GM23338 (cell line): ENCODE measurements around the gene OR2J2. TPM values are rescaled to one million over a fixed set of nuclear protein-coding genes. Genes with fewer than 3 reads are reported as not detected.

Source experiments
- ATAC-seq: fragments of 200-7000 bp; cut with Tn5 transposase; 3 replicates; pipeline ENCODE4 v1.9.1; 2020
- DNase-seq: peaks from one replicate; pipeline ENCODE4 v3.0.0-alpha.2; 2015; ENCODE audit warnings: low spot score
- H2AFZ ChIP-seq: fragments of 200-600 bp; sonication (generic); 2 replicates; pipeline ENCODE4 v1.8.0; 2016; ENCODE audit warnings: antibody characterized with exemption, mild to moderate bottlenecking, moderate library complexity
- H3F3A ChIP-seq: fragments of 200-600 bp; sonication (generic); replicated peaks from 2 replicates; pipeline ENCODE4 v1.8.0; 2017; ENCODE audit warnings: antibody characterized with exemption, mixed run types, low read depth
- H3K27ac ChIP-seq: fragments of 200-600 bp; sonication (generic); 2 replicates; pipeline ENCODE4 v1.6.1; 2016; ENCODE audit warnings: low read depth
- H3K27me3 ChIP-seq: fragments of 200-600 bp; sonication (generic); 2 replicates; pipeline ENCODE4 v1.8.0; 2016; ENCODE audit warnings: mild to moderate bottlenecking, mixed run types, moderate library complexity; ENCODE audit not compliant: insufficient read depth
- H3K36me3 ChIP-seq: fragments of 200-600 bp; sonication (generic); 2 replicates; pipeline ENCODE4 v1.8.0; 2016; ENCODE audit warnings: mild to moderate bottlenecking; ENCODE audit not compliant: insufficient read depth
- H3K4me1 ChIP-seq: fragments of 200-600 bp; sonication (generic); 2 replicates; pipeline ENCODE4 v1.8.0; 2016; ENCODE audit warnings: mild to moderate bottlenecking, moderate library complexity; ENCODE audit not compliant: insufficient read depth
- H3K4me2 ChIP-seq: fragments of 200-600 bp; sonication (generic); 2 replicates; pipeline ENCODE4 v1.7.1; 2017; ENCODE audit warnings: mixed run types
- H3K4me3 ChIP-seq: fragments of 200-600 bp; sonication (generic); 2 replicates; pipeline ENCODE4 v1.6.1; 2016; ENCODE audit warnings: mixed run types
- H3K79me2 ChIP-seq: fragments of 200-600 bp; sonication (generic); replicated peaks from 2 replicates; pipeline ENCODE4 v1.8.0; 2017; ENCODE audit warnings: mild to moderate bottlenecking; ENCODE audit not compliant: insufficient read depth
- H3K9me2 ChIP-seq: fragments of 200-600 bp; sonication (generic); 2 replicates; pipeline ENCODE4 v1.8.0; 2017; ENCODE audit not compliant: insufficient read depth
- H4K20me1 ChIP-seq: fragments of 200-600 bp; sonication (generic); replicated peaks from 2 replicates; pipeline ENCODE4 v1.8.0; 2017; ENCODE audit warnings: mild to moderate bottlenecking; ENCODE audit not compliant: insufficient read depth
- H3K27ac Mint-ChIP-seq: 2 replicates; pipeline ENCODE4 v1.8.0; 2020; ENCODE audit warnings: inconsistent platforms, mild to moderate bottlenecking, moderate library complexity, mixed read lengths
- H3K27me3 Mint-ChIP-seq: 3 replicates; pipeline ENCODE4 v1.8.0; 2022; ENCODE audit warnings: low read depth, mild to moderate bottlenecking, moderate library complexity, mixed read lengths, inconsistent platforms; ENCODE audit not compliant: insufficient read depth, poor library complexity
- H3K36me3 Mint-ChIP-seq: 3 replicates; pipeline ENCODE4 v1.8.0; 2021; ENCODE audit warnings: low read depth, mild to moderate bottlenecking, inconsistent platforms, moderate library complexity, mixed read lengths
- H3K4me1 Mint-ChIP-seq: 3 replicates; pipeline ENCODE4 v1.8.0; 2020; ENCODE audit warnings: mild to moderate bottlenecking, inconsistent platforms, mixed read lengths
- H3K4me3 Mint-ChIP-seq: 3 replicates; pipeline ENCODE4 v1.8.0; 2021; ENCODE audit warnings: moderate library complexity, mild to moderate bottlenecking, inconsistent platforms, mixed read lengths
- H3K9me3 Mint-ChIP-seq: 3 replicates; pipeline ENCODE4 v1.8.0; 2020; ENCODE audit warnings: moderate library complexity, mild to moderate bottlenecking, inconsistent platforms, mixed read lengths
- CREB1 ChIP-seq: fragments of 250-450 bp; sonication (Bioruptor Pico); IDR thresholded peaks from 2 replicates; pipeline ENCODE4 v1.5.0; 2020; ENCODE audit warnings: low read depth, mild to moderate bottlenecking, moderate library complexity
- ETS1 ChIP-seq: IDR thresholded peaks from 2 replicates; pipeline ENCODE4 v1.6.1; 2016; ENCODE audit warnings: antibody characterized with exemption
- POLR2AphosphoS5 ChIP-seq: IDR thresholded peaks from 2 replicates; pipeline ENCODE4 v1.6.1; 2016; ENCODE audit warnings: antibody characterized with exemption, low read depth
- ZNF114 ChIP-seq: fragments of 250-450 bp; sonication (Bioruptor Pico); IDR thresholded peaks from 2 replicates; pipeline ENCODE4 v1.5.0; 2020; ENCODE audit warnings: mild to moderate bottlenecking, moderate library complexity
- ZNF331 ChIP-seq: fragments of 250-450 bp; sonication (Bioruptor Pico); IDR thresholded peaks from 2 replicates; pipeline ENCODE4 v1.5.0; 2020; ENCODE audit warnings: low read depth, mild to moderate bottlenecking, moderate library complexity
- polyA plus RNA-seq: library from polyadenylated mRNA; unstranded; fragments of >200 nt; fragmentation: Nextera tagmentation; extraction: Ambion mirVana; gene quantifications from 2 replicates; pipeline ENCODE4 v1.2.1, GENCODE V29; 2016
- total RNA-seq: library from RNA; depleted of rRNA; stranded (reverse); fragments of >200 nt; shearing (Covaris generic); gene quantifications from 2 replicates; pipeline ENCODE4 v1.2.3, GENCODE V29; 2014
- TF ChIP-seq, protein P1 (sequence below): fragments of 250-450 bp; sonication (Bioruptor Pico); IDR thresholded peaks from 2 replicates; pipeline ENCODE4 v1.5.0; 2020; ENCODE audit warnings: mild to moderate bottlenecking, moderate library complexity
- TF ChIP-seq, protein P2 (sequence below), 2 experiments: fragments of 200-600 bp in 1 of 2; sonication (generic) in 1 of 2; conservative IDR thresholded peaks; 2 replicates each; pipeline versions ENCODE4 v1.5.1 to v1.6.1; 2016 to 2017; ENCODE audit warnings: antibody characterized with exemption in 2 of 2, low read depth in 2 of 2, mild to moderate bottlenecking in 2 of 2, moderate library complexity in 1 of 2

OR2J2 gene
- total and polyA plus RNA-seq, 2 experiments from 2014 or later = not detected

DNA sequence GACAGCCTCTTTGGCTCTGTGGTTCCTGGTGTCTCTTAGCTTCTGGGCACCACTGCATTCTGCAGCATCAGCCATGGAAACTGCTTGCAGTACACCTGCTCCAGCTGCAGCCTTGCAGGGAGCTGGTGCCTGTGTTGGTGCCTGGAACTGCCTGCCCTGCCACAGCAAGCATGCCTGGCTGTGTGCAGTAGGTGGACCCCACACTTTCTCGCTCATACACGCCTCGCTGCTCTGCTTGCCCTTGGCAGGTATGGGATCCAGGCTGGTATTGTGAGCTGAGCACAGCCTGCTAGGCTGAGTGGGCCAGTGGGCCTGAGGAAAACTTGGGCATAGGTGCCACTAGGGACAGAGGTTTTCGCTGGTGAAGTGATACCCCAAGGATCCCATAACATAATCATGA is 40.1 kb upstream of the OR2J2 start:
- Histone ChIP-seq H3K36me3 (no peaks in the 10 kb centered on the region), H4K20me1 (no peaks in the 10 kb centered on the region), H3K79me2 (no peaks in the 10 kb centered on the region), H2AFZ (no peak overlapping the region), H3K4me2 (no peak overlapping the region), H3K9me2 (no peaks in the 10 kb centered on the region), H3F3A (no peaks in the 10 kb centered on the region), H3K4me3 (no peak overlapping the region), H3K4me1 (no peaks in the 10 kb centered on the region), H3K27ac (no peak overlapping the region), H3K27me3 (no peaks in the 10 kb centered on the region)
- no peak overlapping the region for H3K4me3 Mint-ChIP-seq
- H3K27ac Mint-ChIP-seq = no peak overlapping the region
- DNase-seq (no peak), ATAC-seq (no peak)
- peaks cover 3% of the 10 kb centered on the region for H3K27me3 Mint-ChIP-seq
- H3K9me3 Mint-ChIP-seq = no peaks in the 10 kb centered on the region
- no peaks in the 10 kb centered on the region for H3K4me1 Mint-ChIP-seq
- TF ChIP-seq POLR2AphosphoS5 (no peak), ZNF331 (CRISPR knock-in tag) (no peak), ETS1 (no peak), ZNF114 (CRISPR knock-in tag) (no peak), CREB1 (no peak)
- TF ChIP-seq, protein P1, sequence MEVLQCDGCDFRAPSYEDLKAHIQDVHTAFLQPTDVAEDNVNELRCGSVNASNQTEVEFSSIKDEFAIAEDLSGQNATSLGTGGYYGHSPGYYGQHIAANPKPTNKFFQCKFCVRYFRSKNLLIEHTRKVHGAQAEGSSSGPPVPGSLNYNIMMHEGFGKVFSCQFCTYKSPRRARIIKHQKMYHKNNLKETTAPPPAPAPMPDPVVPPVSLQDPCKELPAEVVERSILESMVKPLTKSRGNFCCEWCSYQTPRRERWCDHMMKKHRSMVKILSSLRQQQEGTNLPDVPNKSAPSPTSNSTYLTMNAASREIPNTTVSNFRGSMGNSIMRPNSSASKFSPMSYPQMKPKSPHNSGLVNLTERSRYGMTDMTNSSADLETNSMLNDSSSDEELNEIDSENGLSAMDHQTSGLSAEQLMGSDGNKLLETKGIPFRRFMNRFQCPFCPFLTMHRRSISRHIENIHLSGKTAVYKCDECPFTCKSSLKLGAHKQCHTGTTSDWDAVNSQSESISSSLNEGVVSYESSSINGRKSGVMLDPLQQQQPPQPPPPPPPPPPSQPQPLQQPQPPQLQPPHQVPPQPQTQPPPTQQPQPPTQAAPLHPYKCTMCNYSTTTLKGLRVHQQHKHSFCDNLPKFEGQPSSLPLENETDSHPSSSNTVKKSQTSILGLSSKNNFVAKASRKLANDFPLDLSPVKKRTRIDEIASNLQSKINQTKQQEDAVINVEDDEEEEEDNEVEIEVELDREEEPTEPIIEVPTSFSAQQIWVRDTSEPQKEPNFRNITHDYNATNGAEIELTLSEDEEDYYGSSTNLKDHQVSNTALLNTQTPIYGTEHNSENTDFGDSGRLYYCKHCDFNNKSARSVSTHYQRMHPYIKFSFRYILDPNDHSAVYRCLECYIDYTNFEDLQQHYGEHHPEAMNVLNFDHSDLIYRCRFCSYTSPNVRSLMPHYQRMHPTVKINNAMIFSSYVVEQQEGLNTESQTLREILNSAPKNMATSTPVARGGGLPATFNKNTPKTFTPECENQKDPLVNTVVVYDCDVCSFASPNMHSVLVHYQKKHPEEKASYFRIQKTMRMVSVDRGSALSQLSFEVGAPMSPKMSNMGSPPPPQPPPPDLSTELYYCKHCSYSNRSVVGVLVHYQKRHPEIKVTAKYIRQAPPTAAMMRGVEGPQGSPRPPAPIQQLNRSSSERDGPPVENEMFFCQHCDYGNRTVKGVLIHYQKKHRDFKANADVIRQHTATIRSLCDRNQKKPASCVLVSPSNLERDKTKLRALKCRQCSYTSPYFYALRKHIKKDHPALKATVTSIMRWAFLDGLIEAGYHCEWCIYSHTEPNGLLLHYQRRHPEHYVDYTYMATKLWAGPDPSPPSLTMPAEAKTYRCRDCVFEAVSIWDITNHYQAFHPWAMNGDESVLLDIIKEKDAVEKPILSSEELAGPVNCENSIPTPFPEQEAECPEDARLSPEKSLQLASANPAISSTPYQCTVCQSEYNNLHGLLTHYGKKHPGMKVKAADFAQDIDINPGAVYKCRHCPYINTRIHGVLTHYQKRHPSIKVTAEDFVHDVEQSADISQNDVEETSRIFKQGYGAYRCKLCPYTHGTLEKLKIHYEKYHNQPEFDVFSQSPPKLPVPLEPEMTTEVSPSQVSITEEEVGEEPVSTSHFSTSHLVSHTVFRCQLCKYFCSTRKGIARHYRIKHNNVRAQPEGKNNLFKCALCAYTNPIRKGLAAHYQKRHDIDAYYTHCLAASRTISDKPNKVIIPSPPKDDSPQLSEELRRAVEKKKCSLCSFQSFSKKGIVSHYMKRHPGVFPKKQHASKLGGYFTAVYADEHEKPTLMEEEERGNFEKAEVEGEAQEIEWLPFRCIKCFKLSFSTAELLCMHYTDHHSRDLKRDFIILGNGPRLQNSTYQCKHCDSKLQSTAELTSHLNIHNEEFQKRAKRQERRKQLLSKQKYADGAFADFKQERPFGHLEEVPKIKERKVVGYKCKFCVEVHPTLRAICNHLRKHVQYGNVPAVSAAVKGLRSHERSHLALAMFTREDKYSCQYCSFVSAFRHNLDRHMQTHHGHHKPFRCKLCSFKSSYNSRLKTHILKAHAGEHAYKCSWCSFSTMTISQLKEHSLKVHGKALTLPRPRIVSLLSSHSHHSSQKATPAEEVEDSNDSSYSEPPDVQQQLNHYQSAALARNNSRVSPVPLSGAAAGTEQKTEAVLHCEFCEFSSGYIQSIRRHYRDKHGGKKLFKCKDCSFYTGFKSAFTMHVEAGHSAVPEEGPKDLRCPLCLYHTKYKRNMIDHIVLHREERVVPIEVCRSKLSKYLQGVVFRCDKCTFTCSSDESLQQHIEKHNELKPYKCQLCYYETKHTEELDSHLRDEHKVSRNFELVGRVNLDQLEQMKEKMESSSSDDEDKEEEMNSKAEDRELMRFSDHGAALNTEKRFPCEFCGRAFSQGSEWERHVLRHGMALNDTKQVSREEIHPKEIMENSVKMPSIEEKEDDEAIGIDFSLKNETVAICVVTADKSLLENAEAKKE (CRISPR knock-in tag) = no peak
- TF ChIP-seq, protein P2, sequence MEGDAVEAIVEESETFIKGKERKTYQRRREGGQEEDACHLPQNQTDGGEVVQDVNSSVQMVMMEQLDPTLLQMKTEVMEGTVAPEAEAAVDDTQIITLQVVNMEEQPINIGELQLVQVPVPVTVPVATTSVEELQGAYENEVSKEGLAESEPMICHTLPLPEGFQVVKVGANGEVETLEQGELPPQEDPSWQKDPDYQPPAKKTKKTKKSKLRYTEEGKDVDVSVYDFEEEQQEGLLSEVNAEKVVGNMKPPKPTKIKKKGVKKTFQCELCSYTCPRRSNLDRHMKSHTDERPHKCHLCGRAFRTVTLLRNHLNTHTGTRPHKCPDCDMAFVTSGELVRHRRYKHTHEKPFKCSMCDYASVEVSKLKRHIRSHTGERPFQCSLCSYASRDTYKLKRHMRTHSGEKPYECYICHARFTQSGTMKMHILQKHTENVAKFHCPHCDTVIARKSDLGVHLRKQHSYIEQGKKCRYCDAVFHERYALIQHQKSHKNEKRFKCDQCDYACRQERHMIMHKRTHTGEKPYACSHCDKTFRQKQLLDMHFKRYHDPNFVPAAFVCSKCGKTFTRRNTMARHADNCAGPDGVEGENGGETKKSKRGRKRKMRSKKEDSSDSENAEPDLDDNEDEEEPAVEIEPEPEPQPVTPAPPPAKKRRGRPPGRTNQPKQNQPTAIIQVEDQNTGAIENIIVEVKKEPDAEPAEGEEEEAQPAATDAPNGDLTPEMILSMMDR (conservative IDR thresholded peaks at IDR 0.05; ENCODE audit: low read depth in 2 of 2) = no peak
- H3K36me3 Mint-ChIP-seq = no peaks in the 10 kb centered on the region
